Stimulated activated CD8-positive, alpha-beta memory T cell treated with anti-CD3 and anti-CD28 coated beads, Interleukin-7, amount 100 ng/mL, for 48 hours (primary cell): ENCODE data around the gene NCK2.

Experiments
- DNase-seq, 2 donors: peaks; one replicate each; pipeline ENCODE4 v3.0.0-alpha.2; 2020; ENCODE audit warnings: low read depth in 1 of 2; ENCODE audit errors: extremely low read depth in 1 of 2

Gene NCK2

DNA sequence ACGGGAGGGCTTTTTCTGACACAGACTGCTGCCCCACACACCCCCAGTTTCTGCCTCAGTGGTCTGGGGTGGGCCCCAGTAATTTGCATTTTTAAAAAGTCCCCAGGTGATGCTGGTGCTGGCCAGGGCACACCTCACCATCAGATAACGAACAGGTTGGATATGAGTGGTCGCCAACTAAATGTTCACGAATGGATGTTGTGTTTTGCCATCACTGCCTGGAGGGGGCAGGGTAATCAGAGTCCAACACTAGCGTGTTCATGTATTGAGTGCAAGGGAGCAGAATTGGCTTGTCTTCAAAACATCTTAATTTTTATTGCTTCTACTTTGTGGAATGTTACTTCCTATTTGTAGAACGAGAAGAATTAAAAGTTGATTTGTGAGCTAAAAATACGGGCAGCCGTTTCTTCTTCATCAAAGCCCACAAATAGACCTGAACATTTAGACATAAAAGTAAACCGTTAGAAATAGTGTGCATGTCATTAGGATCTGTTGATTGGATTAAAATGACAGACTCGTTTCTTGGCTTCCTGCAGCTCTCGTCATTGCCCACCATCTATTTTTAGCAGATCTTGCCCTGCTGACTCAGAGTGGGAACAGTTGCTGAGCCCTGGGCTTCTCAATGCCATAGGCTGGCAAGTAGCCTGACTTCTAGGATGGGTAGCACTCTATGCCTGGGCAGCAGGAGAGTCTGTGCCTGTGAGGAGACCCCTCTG lies 45.2 kb downstream of the NCK2 start:
- peak in 1 of 2 donors; percentile 61 for DNase-seq

DNA sequence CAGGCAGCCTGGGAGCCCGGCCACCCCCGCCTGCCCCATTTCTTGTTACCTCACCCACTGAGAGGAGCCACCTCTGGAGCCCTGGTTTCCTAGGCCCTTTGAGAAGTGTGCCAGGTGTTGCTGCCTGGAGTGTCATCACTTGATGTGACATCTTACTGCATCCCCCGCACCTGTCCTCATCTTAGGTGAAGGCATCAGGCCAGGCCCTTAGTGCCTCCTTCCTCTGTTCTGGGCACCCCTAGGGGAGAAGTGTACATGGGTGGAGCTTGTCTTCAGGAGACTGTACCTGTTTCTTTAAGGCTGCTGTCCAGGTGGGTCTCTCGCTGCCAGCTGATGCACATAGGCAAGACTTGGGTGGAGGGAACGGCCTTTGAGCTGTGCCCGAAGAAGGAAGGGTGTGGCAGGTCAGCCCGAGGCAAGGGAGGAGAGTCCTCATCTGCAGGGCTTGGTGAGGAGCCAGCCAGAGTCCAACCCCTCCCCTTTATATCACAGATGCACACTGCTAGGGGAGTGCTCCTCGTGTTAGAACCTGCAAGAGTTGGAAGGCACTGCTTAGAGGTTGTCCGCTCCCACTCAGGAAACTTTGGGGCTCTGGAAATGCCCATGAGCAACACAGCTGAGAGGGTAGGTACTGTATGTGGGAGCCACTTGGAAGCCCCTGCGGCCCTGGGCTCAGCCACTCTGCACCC lies 45.9 kb downstream of the NCK2 start:
- DNase-seq, result no peak

DNA sequence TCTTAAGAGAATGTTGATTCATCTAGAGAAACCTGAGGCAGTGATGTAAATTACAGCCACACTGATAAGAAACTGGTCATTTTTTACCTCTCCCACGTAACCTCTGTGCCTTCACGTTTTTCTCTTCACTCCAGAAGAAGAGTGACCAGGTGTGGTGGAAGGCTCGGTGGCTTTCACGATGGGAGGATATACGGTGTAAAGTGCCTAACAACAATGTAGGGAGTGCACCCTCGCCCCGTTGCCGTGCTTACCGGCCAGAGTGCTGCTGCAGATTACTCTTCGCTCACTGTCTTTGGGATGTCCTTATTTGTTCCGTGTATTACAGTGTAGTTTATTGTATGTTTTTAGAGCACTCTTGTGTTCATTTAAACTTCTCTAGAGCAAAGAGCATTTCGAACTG lies 46.5 kb downstream of the NCK2 start:
- DNase-seq, result no peak

DNA sequence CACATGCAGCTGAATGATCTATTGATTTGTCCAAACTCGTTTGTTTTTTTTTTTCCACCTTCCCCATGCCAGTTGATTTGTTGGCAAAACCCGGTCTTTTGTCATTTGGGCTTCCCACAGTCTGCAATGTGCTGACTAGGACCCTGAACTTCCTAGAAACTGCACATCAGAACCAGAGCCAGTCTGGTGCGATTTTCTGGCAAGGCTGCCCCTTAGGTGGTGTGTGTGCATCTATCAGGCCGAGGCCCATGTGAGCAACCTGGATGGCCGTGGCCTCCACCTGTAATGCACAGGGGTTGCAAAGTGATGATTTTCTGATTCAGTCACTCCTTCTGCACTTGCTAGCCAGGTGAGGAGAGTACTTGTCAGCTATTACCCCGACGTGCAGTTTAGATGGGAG lies 47.8 kb downstream of the NCK2 start:
- DNase-seq, result no peak

DNA sequence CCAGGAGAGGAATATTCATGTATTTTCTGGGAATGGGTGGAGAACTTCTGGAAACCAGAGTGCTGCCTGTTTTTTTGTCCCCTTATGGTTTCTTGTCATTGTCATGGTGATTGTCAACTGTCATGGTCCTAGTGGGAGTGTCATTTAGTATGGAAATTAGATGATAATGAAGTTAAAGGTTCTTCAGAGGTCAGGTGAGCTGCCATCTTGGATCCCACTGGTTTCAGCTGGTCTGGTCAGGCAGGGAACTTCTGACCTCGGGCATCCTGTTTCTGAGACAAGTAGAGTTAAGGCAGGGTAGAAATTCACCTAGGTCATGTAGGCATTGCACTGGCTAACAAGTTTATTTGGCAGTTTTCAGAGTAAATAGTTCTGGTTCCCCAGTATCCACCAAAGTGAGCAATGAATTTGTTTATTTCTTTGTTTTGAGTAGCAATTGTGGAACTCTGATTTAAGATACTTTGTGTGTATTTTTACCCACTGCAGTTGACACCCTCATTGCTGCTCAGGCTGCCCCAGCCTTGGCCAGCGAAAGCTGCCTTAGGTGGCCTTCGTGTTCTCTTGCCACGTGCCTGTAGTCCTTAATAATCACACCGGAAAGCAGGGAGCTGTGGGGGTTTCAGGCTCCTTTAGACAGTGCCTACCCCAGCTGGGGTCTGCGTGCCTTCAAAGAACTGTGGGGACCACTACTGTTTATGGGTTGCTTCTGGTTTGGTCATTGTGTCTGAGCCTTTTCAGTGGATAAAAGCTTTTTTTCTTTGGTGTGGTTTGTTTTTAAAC lies 48.7 kb downstream of the NCK2 start:
- no peak for DNase-seq

DNA sequence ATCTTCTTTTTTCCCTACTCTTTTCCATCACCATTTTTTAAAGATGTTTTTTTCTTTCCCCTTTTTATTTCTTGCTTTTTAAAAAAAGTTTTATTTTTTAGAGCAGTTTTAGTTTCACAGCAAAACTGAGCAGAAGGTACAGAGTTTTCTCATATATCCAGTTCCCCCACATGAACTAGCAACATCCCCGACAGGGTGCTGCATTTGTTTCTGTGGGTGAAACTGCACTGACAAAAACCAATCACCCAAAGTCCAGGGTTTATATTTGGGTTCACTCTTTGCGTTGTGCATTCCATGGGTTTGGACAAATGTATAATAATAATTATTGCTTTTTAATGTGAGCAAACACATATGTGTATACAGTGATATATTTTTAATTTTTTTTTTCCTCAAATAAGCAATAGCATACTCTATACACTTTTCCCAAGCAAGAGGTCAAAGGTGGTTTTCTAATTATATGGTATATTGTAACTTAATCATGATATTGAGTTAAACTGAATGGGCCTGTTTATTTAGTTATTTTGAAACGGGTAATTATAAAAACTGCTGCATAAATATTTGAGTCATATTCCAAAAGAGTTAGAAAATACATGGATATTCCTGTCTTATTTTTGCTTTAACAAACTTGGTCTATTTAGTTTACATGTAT lies 50.3 kb downstream of the NCK2 start:
- no peak for DNase-seq

DNA sequence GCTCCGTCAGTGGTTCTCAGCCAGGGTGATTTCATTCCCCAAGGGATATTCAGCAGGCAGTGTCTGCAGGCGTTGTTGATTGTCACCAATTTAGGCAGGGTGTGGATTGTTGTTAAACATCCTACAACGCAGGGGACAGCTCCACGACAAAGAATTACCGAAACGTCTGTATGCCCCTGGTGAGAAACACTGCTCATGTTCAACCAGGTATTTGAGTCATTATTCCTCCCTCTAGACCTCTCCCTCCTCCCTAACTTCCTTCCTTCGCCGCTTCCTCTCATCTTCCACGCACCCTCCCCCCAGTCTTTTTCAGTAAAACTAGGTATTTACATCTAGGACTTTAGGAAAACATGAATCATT lies 50.8 kb downstream of the NCK2 start:
- no peak for DNase-seq

DNA sequence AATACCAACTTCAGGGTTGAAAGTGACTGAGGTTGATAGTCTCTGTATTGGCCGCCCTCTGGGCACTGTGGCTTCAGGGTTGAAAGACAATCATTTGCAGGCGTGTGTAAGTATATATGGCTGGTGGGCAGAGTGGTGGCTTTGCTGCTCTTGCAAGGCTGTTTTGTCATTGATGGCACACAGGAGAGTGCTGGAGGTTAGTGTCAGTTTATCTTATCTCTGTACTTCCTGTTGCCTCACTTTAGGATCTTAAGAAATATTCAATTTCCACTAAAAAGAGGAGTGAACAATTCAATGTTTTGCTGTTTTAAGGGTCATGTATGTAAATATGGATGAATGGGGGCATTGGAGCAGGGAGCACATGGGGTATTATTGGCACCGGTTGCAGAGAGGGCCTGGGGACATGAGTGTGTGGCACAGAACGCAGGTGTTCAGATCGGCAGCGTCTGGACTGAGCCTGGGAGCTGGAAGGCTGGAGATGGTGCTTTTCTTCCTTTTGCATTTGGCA lies 51.5 kb downstream of the NCK2 start:
- DNase-seq, result no peak

DNA sequence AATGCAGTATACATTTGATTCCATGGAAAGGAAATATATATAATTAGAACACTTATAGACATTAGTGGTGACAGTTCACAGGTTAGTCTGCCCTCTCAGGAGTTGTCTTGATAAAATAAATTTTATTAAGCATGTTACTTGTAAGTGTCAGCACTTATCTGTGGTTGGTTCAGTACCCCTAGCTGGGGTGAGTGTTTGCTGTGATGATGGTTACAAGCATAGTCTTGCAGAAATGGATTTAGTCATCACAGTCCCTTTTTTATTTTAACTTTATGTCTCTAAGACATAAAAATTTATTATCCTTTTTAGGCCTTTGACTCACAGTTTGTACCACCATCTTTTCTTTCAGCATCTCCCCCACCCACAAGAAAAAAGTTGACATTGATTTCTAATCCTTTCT lies 52.1 kb downstream of the NCK2 start:
- no peak for DNase-seq

DNA sequence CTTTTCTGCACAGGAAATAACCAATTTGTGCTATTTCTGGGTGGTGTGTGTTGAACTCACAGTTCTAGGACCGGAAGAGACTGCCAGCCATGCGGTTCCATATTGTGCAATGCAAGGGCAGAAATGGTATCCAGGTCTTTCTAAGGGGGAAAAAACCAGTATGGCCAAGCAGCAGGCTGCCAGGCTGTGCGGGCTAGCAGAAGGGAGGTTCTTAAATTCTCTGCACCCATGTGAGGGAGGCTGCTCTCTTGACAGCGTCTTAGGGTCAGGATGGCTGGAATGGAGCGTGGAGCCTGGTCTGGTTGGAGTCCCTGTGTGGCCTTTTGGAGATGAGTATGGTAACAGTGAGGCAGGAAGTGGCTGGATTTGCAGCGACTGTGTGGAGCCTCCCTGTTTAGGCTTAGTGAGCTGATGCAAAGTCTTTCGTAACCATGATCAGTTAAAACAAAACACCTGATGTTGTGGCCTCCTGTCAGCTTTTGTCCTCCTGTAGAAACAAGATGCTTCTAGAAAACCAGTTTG lies 52.6 kb downstream of the NCK2 start:
- no peak for DNase-seq

DNA sequence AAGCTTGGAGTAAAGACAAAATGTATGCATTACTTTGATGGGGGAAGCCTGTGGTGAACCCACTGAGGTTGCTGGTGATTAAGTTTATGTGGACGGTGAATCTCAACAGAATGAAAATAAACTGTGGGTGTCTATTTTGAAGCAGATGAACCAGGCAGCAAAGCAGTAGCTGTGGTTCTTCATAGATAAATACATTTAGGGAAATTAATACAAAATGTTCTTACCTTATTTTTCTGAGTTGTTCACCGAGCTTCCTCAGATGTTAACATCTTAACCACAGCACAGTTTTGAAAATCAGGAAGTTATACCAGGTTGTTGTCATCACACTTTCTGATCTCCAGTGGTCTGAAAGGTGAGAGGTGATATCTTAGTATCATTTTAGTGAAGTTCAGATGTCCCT lies 53.9 kb downstream of the NCK2 start:
- no peak for DNase-seq

DNA sequence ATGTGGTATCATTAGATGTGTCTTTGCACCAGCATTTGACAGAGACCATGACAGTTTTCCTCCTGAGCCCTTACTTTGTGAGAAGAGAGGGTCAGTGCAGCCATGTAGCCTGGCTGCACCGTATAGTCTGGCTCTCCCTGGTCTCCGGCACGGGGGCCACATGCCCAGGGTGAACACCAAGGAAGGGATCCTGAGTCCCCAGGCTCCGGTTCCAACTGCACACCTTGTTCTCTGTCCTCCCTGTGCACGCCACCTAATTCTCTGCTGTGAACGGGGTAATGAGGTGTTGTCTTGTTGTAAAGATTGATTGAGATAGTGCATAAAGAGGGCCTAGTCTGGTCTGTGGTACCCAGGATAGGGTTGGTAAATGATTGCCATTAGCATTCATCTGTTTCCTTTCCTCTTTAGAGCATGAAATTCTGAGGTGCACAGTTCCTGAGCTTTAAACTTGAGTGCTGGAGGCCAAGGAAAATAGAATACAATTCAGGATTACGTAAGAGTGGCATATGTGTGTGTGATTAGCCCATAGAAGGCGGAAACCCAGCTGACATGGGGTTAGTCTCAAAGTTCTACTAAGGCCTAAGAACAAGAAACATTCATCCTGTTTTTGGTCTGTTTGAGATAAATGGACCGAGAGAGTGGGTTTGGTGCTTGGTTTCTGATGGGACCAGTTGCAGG lies 55.5 kb downstream of the NCK2 start:
- no peak for DNase-seq

DNA sequence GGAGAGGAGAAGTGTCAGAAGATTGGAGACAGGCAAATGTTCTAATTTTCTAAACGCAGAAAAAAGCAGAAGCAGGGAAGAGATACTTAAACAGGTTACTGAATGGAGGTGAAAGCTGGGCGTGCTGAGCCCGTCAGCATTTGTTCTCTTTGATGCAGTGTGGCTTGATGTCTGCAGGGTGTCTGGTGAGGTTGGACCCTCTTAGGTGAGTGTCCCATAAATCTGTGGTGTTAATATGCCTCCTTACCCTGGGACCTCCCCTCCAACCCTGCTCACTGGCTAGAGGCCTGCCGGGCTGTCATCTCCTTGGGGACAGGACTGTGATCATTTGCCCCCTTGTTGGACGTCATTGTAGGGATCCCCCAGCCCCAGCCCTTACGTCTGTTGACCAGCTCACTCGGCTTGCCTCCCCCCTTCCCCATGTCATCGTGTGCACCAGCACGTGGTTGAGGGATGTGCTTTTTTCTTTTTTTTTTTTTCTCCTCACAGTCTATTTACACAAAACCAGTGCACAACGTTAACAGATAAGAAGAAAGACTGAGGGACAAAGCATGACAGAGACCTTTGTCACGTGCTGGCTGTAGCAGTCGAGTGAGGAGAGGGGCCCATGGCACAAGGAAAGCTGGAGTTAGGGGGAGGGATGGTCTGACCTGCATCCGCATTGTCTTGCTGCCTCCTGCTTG lies 56.4 kb downstream of the NCK2 start:
- no peak for DNase-seq

DNA sequence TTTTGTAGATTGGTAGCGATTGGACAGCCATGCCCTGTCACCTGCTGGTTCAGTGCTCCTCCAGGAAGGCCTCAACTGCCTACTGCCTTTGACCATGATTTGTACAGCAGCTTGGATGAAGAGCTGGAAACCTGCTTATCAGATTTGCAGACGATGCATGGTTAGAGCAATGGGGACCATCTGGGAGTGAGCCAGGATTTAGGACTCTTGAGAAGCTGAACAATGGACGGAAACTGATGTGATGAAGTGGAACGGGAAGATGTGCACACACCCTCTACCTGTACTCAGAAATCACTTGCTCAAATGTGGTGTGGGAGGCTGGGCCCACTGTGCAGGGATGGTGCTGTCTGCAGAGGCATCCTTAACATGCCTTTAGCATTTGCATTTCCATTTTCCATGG lies 57.2 kb downstream of the NCK2 start:
- no peak for DNase-seq

DNA sequence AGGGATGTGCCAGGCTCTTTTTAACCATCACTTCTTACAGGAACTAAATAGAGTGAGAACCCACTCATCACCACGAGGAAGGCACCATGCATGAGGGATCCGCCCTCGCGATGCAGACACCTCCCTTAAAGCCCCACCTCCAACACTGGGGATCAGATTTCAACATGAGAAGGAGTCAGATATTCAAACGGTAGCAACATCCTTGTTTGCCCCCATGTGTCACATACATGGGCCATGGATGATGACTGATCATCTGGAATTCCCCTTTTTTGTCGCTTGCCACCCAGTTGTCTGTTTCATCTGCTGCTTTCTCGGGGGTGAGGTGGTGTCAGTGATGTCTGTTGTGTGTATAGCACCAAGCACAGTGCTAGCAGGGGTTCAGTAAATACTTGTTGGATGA lies 57.9 kb downstream of the NCK2 start:
- peak in 1 of 2 donors; percentile 66 for DNase-seq

DNA sequence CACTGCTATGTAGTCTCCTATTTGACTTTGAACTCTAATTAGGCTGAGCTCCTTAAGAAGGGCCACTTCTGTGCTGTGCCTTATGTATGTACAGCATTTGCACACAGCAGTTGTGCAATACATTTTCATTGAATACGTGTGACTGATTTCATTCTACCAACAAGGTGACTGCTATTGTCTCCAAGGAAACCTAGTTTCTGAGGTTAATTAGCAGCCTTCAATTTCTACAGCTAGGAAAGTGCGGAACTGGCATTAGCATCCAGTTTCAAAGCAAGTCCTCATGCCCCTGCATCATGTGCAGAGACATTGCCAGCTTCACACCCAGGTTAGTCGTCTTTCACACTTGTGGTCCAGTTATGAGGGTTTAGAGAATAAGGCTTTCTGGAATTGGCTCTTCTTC lies 58.6 kb downstream of the NCK2 start:
- DNase-seq, result no peak

DNA sequence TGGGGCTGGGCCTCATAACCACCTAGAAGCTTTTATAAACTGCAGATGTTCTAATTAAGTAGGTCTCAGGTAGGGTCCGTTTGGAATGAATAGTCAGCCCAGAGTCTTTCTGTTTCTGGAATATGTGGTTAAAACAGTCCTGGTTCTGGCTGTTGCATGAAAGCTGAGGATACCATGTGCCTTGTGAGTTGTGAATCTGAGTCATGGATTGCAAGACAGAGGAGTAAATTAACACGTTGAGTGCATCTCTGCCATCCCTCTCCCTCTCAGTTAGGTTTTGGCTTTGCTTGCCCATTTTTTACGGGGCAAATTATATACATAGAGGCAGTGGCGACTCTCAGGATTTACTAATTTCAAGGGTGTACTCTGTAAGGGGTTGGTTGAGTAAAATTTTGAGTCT lies 59.1 kb downstream of the NCK2 start:
- DNase-seq, result no peak

DNA sequence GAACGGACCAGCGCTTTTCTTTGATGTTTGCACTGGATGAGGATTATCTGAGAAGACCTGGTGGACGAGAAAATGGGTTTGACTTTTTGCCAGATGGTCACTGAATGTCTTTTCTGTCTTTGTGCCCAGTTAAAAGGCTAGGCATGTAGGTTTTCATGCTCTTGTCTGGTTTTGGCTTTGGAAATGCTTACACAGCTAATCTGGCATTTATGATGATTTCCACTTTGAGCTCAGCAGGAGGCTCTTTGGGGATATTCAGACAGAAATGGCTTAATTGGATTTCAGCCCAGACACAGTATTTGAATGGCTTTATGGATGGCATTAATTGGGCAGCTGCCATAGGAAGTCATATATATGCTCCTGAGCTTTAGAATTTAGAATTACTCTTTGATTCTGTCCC lies 59.6 kb downstream of the NCK2 start:
- no peak for DNase-seq

DNA sequence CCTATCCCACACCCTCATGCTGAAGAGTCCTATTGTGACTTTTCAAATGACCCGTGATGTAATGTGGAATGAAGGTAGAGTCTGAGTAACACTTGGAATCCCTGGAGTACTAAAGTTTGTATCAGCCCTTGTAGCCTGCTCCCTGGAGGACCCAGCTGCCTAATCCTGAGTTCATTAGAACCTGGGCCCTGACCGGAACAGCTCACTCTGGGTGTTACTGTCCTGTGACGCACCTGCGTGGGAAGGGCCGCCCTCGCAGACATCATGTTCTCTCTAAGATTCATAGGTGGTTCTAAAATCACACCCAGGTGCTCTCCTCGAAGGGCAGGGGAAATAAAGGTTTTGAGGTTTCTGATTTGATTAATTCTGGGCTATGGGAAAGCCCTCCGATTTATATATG lies 62.3 kb downstream of the NCK2 start:
- DNase-seq, result no peak
